Common myeloid progenitor, CD34-positive (primary cell): ENCODE measurements around the gene SLC66A1.
A peak's percentile ranks its signal among the peaks of the same experiment; 100 is the strongest.

Experiments used
- CTCF ChIA-PET: fragments of 350-600 bp; sonication (Branson Sonifier 250); formaldehyde crosslinking; loops from one replicate; lab custom pipeline; 2021; ENCODE audit warnings: antibody characterized with exemption; lab: Charles Lee
- POLR2A ChIA-PET: fragments of 350-600 bp; sonication (Branson Sonifier 250); formaldehyde crosslinking; loops from one replicate; lab custom pipeline; 2021; ENCODE audit warnings: antibody characterized with exemption; lab: Charles Lee
- DNase-seq, 3 donors: peaks; one replicate each; pipeline versions ENCODE4 v3.0.0 to v3.0.0-alpha.2; 2013
- H3K27ac ChIP-seq, 2 experiments: 1 replicate in 1 of 2; 2 replicates in 1 of 2; pipeline ENCODE4 v1.7.0; 2013; ENCODE audit warnings: inconsistent platforms in 2 of 2, low read length in 2 of 2, mild to moderate bottlenecking in 2 of 2, low read depth in 1 of 2, moderate library complexity in 1 of 2; ENCODE audit not compliant: severe bottlenecking in 2 of 2, insufficient read depth in 1 of 2, poor library complexity in 1 of 2
- H3K27me3 ChIP-seq, 5 experiments: replicated peaks in 2 of 5; 1 replicate in 3 of 5; 2 replicates in 2 of 5; pipeline versions ENCODE4 v1.6.1 to v1.7.0; 2013; ENCODE audit warnings: low read length in 4 of 5, mild to moderate bottlenecking in 2 of 5, moderate library complexity in 2 of 5, inconsistent platforms in 1 of 5; ENCODE audit not compliant: insufficient read depth in 5 of 5, control insufficient read depth in 4 of 5
- H3K36me3 ChIP-seq, 4 experiments: 1 replicate in 2 of 4; 2 replicates in 2 of 4; pipeline versions ENCODE4 v1.6.1 to v1.7.0; 2013; ENCODE audit warnings: low read length in 3 of 4, control low read depth in 1 of 4, mild to moderate bottlenecking in 1 of 4; ENCODE audit not compliant: control insufficient read depth in 4 of 4, insufficient read depth in 4 of 4
- H3K4me1 ChIP-seq, 4 experiments: 1 replicate in 3 of 4; 2 replicates in 1 of 4; pipeline versions ENCODE4 v1.6.1 to v1.7.1; 2013; ENCODE audit warnings: low read length in 3 of 4, mild to moderate bottlenecking in 3 of 4, control low read depth in 1 of 4, inconsistent platforms in 1 of 4, moderate library complexity in 1 of 4; ENCODE audit not compliant: control insufficient read depth in 4 of 4, insufficient read depth in 4 of 4; ENCODE audit errors: control extremely low read depth in 1 of 4
- H3K4me3 ChIP-seq, 7 experiments: 1 replicate in 4 of 7; 2 replicates in 3 of 7; pipeline versions ENCODE4 v1.5.1 to v1.7.0; 2013; ENCODE audit warnings: mild to moderate bottlenecking in 7 of 7, low read length in 6 of 7, moderate library complexity in 6 of 7, inconsistent platforms in 2 of 7, low read depth in 2 of 7, control low read depth in 1 of 7; ENCODE audit not compliant: insufficient read depth in 4 of 7, control insufficient read depth in 1 of 7; ENCODE audit errors: extremely low read depth in 1 of 7
- H3K9me3 ChIP-seq, 5 experiments: 1 replicate in 4 of 5; 2 replicates in 1 of 5; pipeline versions ENCODE4 v1.6.1 to v1.7.1; 2013; ENCODE audit warnings: low read length in 4 of 5, mild to moderate bottlenecking in 2 of 5, inconsistent platforms in 1 of 5, low read depth in 1 of 5, moderate library complexity in 1 of 5; ENCODE audit not compliant: control insufficient read depth in 4 of 5, insufficient read depth in 2 of 5; ENCODE audit errors: control extremely low read depth in 1 of 5
- WGBS: methylation state at CpG from one replicate; pipeline ENCODE4 v1.1.5; 2013; ENCODE audit not compliant: insufficient coverage; 5-methylcytosine and 5-hydroxymethylcytosine counted together

The SLC66A1 gene

DNA sequence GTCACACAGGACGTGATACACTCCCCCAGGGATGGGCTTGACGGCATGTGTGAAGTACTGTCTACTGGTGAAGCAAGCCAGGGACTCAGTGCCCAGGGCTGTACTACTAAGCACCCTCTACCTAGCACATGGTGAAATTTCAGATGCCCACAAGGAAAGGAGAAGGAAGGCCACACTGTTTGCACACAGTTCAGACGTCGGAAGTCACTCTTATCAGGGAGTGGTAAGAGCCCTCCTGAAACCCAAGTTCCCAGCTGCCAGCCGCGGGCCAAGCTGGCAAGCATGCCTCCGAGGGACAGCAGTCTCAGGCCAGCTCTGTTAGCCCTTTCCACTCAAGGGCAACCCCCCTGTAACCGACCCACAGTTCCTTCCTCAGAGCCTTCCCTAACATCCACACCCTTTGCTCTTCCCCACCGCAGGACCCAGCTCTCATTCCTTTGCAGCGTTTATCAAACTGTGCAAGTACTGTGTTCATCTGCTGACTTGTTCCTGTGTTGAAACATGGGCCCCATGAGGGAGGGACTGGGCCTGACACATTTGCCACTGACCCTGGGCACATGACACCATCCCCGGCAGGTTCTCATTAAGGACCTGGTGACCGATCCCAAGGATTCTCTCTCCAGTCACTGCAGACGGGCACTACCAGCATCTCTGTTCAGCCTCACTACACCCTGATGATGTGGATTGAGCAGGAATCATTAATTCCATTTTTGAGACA, 58.5 kb downstream of the SLC66A1 start:
- Histone ChIP-seq H3K4me3 (peak overlapping the region in 2 of 7 experiments; percentile 0 to 12), H3K4me1 (peaks cover 0 to 63% (median 26%) of the 10 kb centered on the region in 4 experiments), H3K27me3 (no peaks in the 10 kb centered on the region), H3K9me3 (no peaks in the 10 kb centered on the region), H3K36me3 (peaks cover 0 to 42% (median 20%) of the 10 kb centered on the region in 4 experiments), H3K27ac (no peak overlapping the region)
- CTCF ChIA-PET: interaction anchor here (0.5 to 1.4 kb wide), 3 partner anchors 27 to 435 kb away, joined by 3 to 4 read pairs (median 4); no protein-coding TSS in a partner anchor
- POLR2A ChIA-PET: no interaction called here
- DNase-seq: peak; percentile 39 to 74 (median 69)
- WGBS: 34% methylated on average over 10 of the region's 13 CpGs

DNA sequence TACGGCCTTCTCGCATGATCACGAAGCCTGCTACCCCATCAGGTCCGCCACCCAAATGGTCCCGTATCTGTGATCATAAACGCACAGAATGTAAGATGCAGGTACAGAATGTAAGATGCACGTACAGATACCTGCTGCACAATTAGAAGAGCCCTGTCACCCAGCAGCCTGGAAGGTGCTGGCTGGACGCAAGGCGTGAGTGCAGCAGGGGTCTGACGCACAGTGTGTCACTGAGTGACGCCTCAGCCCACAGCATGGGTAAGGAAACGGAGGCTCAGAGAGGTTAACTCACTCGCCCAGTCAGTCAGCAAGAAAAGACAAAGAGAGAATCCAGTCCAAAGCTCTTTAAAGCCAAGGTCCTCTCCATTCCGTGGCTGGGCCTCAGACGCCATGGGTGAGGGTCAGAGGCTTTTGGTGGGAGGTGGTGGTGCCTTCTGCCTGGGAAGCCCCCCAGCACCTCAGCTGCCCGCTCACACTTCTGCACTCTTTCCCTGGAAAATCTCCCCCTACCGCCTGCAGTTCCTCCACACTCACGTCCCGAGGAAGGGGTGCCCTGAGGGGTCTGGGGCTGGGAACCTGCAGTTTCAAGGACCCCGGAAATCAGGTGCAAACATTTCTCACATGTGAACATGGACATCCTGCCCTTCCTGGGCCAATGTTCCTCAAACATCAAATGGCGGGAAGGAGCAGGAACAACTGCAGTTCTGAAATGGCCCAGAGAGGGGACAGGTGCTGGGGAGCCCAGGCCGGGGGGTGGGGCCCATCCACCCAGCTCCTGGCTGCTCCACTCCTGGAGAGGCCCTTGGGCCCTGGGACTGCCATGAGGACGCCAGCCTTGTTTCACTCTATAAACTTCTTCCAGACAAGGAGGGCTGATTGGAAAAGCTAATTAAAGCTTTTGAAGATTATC, 59.4 kb downstream of the SLC66A1 start:
- CTCF ChIA-PET: interaction anchor here (1.2 to 6.0 kb wide), 4 partner anchors 15 to 31 kb away, joined by 4 to 41 read pairs (median 4); no protein-coding TSS in a partner anchor
- no peak for DNase-seq
- no peaks in the 10 kb centered on the region for H3K9me3 ChIP-seq
- no peak overlapping the region for H3K27ac ChIP-seq
- POLR2A ChIA-PET: no interaction called here
- H3K4me3 ChIP-seq: peak overlapping the region in 1 of 7 experiments; percentile 0
- peaks cover 0 to 67% (median 27%) of the 10 kb centered on the region in 4 experiments for H3K4me1 ChIP-seq
- H3K36me3 ChIP-seq: peaks cover 0 to 51% (median 25%) of the 10 kb centered on the region in 4 experiments
- no peaks in the 10 kb centered on the region for H3K27me3 ChIP-seq
- 88% methylated on average over 21 of the region's 23 CpGs for WGBS

DNA sequence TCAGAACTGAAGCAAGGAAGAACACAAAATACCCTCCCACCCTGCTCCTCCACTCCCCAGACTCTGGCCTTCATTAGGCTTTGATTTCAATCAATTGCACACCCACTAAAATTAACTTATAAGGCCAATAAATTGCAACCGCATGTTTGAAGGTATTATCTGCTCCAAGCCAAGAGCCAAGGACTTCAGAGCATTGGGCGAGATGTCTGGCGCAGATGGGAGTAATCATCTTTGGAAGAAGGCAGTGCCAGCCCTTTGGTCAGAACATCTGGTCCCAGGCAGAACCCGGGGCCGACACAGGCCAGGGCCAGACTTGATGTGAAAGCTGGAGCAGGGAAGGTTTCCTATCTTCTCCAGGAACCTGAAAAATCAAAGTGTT, 60.0 kb downstream of the SLC66A1 start:
- H3K4me3 ChIP-seq: peak overlapping the region in 1 of 7 experiments; percentile 14
- H3K36me3 ChIP-seq: peaks cover 3 to 57% (median 31%) of the 10 kb centered on the region in 4 experiments
- ChIA-PET CTCF (interaction anchor here (0.7 to 6.0 kb wide), 4 partner anchors 9 to 28 kb away, joined by 3 to 41 read pairs (median 4); no protein-coding TSS in a partner anchor), POLR2A (no interaction called here)
- H3K27ac ChIP-seq: no peak overlapping the region
- peaks cover 0 to 3% (median 0%) of the 10 kb centered on the region in 5 experiments for H3K9me3 ChIP-seq
- no peaks in the 10 kb centered on the region for H3K27me3 ChIP-seq
- no peak for DNase-seq
- 100% methylated on average over 5 of the region's 5 CpGs for WGBS
- H3K4me1 ChIP-seq: peaks cover 0 to 61% (median 27%) of the 10 kb centered on the region in 4 experiments

DNA sequence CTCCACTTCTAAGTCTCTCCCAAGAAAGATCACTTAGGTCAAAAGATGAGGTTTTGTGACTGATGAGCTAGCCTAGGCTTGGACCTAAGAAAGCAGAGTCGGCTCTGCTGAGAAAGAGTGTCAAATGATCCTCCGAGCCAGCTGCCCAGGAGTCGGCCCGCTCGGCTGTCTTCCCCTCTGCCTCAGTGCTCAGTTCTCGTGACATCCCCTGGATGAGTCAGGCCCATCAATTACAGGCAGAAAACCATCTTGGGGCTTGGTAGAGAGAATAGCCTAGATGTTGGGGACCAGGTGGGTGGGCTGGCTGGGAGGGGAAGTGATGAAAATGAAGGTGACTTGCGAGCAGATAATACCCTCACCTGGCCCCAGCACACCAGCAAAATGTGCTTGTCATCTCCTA, 60.5 kb downstream of the SLC66A1 start:
- H3K4me3 ChIP-seq: peak overlapping the region in 1 of 7 experiments; percentile 4
- DNase-seq: no peak
- no peak overlapping the region for H3K27ac ChIP-seq
- H3K4me1 ChIP-seq: peaks cover 0 to 61% (median 27%) of the 10 kb centered on the region in 4 experiments
- peaks cover 8 to 60% (median 36%) of the 10 kb centered on the region in 4 experiments for H3K36me3 ChIP-seq
- H3K27me3 ChIP-seq: no peaks in the 10 kb centered on the region
- CTCF ChIA-PET: interaction anchor here (0.7 to 6.0 kb wide), 5 partner anchors 8 to 29 kb away, joined by 3 to 41 read pairs (median 4); no protein-coding TSS in a partner anchor
- WGBS: 92% methylated on average over 6 of the region's 7 CpGs
- POLR2A ChIA-PET: no interaction called here
- peaks cover 0 to 3% (median 0%) of the 10 kb centered on the region in 5 experiments for H3K9me3 ChIP-seq

DNA sequence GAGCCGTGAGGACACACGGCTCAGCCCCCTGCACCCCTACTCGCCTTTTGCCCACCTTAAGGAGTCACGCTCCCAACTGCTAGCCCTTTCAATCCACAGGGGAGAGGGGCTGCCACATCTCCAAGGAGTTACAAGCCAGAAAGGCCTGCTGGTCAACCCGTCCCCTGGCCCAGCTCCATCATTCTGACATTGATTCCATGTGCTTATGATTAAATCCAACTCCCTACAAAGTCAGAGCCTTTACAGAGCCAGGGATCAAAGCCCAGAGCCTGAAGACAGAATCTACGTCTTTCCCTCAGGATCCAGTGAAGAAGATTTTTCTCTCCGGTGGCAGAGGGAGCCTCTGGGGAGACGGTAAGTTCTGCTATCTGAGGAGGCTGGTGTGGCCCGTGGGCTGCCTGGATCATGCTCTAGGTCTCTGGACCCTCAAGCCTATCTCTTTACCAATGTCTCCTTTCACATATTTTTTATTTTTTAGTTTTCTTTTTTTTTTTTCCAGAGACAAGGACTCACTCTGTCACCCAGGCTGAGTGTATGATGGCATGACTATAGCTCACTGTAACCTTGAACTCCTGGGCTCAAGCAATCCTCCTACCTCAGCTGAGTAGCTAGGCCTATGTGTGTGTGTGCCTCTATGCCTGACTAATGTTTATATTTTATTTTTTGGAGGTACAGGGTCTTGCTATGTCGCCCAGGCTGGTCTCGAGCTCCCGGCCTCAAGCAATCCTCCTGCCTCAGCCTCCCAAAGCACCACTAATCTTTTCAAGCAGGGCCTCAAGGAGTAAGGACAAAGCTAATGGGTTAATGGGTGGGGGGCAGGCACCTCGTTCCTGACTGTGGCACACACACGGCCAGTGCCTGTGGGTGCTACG, 61.3 kb downstream of the SLC66A1 start:
- DNase-seq: no peak
- Histone ChIP-seq H3K27ac (peak overlapping the region in 1 of 2 experiments; percentile 2), H3K4me3 (no peak overlapping the region), H3K27me3 (no peaks in the 10 kb centered on the region), H3K4me1 (peaks cover 0 to 61% (median 27%) of the 10 kb centered on the region in 4 experiments), H3K36me3 (peaks cover 16 to 69% (median 44%) of the 10 kb centered on the region in 4 experiments), H3K9me3 (peaks cover 0 to 4% (median 3%) of the 10 kb centered on the region in 5 experiments)
- ChIA-PET CTCF (interaction anchor here (0.8 to 6.0 kb wide), 10 partner anchors 10 to 280 kb away, joined by 3 to 41 read pairs (median 3); no protein-coding TSS in a partner anchor), POLR2A (interaction anchor here (0.7 kb wide), 1 partner anchor 114 kb away, joined by 3 read pairs; no protein-coding TSS in a partner anchor)
- 97% methylated on average over 10 of the region's 15 CpGs for WGBS
